ENCODE results near the gene ZP3. TPM values are rescaled to one million over a fixed set of nuclear protein-coding genes. Genes with fewer than 3 reads are reported as not detected.
"Not testable (repeated sequence)": the region's sequence is repeated elsewhere in the genome, so short reads cannot be mapped to it uniquely, and the experiment has no call there.

Gene ZP3
- total RNA-seq, 1 donor from 2014 or later, result 1.7 TPM

- ATAC-seq, result no peak
- intact Hi-C loops (cut with DNase I), result no loop called here
- DNase-seq (ENCODE audit: low spot score), result peak; percentile 28
These were observed 6.1 kb downstream of the ZP3 start for GRCh38 chr7:76430836-76431235.

DNA sequence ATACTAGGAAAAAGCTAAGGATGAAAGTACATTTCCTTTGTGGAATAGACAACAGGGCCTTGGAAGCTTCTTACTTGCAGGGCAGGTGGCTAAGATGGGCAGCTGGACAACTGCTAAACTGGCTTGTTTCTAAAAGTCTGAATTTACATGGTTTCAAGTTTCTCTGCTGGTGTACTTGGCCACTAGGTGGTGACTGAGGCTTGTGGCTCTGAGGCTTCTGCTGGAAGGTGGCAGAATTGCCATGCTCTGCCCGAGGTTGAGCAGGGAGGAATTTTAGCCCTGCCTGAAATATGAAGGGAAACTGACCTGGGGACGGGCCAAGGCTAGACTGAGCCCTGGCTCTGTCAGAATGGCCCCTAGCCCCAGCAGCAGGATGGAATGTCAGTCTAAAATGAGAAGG is 13.1 kb downstream of the ZP3 start:
- DNase-seq (ENCODE audit: low spot score); intact Hi-C loops (cut with DNase I): not testable (repeated sequence)
- peak; percentile 81 for ATAC-seq

- intact Hi-C loops (cut with DNase I); DNase-seq (ENCODE audit: low spot score): not testable (repeated sequence)
- peak; percentile 9 for ATAC-seq
These were observed 14.6 kb downstream of the ZP3 start for GRCh38 chr7:76439120-76439888.

- intact Hi-C loops (cut with DNase I); DNase-seq (ENCODE audit: low spot score): not testable (repeated sequence)
These were observed 15.7 kb downstream of the ZP3 start for GRCh38 chr7:76440404-76440803.

GRCh38 chr7:76441792-76442191 is 17.0 kb downstream of the ZP3 start:
- not testable (repeated sequence) for DNase-seq (ENCODE audit: low spot score)
- ATAC-seq, result peak; percentile 23

More at GRCh38 chr7:76440404-76440803, 15.7 kb downstream of the ZP3 start:
- not testable (repeated sequence) for ATAC-seq

DNA sequence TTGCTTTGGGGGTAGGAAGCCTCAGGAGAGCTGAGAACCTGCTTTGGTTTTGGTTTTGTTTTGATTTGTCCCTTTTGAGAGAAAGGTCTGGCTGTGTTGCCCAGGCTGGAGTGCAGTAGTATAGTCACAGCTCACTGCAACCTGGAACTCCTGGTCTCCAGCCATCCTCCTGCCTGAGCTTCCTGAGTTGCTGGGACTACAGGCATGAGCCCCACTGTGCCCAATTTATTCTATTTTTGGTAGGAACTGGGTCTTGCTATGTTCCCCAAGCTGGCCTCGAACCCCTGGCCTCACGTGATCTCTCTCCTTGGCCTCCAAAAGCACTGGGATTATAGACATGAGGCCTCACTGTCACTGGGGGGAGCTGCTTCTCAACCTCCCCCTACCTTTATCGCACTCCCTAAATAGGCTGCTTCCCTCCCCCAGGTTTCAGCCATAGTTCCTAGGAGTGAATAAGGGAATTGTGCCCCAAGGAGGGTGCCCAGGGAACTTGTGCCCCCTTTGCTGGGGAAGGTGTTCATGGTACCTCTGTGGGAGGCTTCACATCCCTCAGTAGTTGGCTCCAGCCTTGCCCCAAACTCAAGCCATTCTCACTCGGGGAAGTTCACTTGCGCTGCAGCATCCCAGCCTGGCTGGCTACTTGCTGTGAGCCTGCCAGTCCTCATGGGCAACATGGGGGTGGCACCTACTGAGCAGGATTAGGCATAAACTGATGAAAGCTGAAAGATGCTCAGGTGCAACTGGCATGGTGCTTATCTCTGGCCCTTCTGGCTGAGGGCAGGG is 18.1 kb downstream of the ZP3 start:
- DNase-seq (ENCODE audit: low spot score); ATAC-seq; intact Hi-C loops (cut with DNase I): not testable (repeated sequence)

More at GRCh38 chr7:76441792-76442191, 17.0 kb downstream of the ZP3 start:
- intact Hi-C loops (cut with DNase I), result not testable (repeated sequence)

- ATAC-seq; intact Hi-C loops (cut with DNase I): not testable (repeated sequence)
These were observed 19.1 kb downstream of the ZP3 start for GRCh38 chr7:76443846-76444245.

GRCh38 chr7:76445577-76446008 is 20.8 kb downstream of the ZP3 start:
- DNase-seq (ENCODE audit: low spot score); intact Hi-C loops (cut with DNase I): not testable (repeated sequence)
- peak; percentile 97 for ATAC-seq

More at GRCh38 chr7:76443846-76444245, 19.1 kb downstream of the ZP3 start:
- not testable (repeated sequence) for DNase-seq (ENCODE audit: low spot score)

DNA sequence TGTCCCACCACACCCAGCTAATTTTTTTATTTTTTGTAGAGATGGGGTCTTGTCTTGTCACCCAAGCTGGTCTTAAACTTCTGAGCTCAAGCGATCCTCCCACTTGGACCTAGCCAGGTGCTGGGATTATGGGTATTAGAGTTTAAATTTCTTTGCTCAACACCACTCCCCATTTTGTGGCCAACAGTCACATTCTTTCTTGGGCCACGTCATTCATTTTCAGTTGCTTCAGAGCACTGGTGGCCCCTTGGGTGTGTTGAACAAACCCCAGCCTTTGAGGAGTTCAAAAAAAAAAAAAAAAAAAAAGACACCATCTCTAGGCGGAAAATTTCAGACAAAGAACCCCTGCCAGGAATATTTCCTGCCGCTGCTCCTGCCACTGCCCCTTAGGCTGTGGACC is 32.3 kb downstream of the ZP3 start:
- peak; percentile 62 for ATAC-seq
- intact Hi-C loops (cut with DNase I); DNase-seq (ENCODE audit: low spot score): not testable (repeated sequence)

DNA sequence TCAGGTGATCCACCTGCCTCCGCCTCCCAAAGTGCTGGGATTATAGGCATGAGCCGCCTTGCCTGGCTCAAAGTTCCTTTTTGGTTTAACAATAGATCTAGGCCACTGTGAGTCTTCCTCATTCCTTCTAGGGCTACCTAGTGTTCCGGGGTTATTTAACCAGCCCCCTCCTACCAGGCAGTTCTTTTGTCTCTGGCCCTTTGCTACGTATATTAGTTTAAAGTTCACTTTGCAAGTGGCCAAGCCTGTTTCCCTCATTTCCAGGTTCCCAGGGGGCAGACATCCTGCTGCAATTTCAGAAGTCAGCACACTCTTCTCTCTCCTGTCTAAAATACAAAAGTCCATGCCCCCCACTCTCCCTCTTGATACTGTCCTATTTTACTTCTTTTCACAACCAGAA is 33.8 kb downstream of the ZP3 start:
- ATAC-seq; intact Hi-C loops (cut with DNase I); DNase-seq (ENCODE audit: low spot score): not testable (repeated sequence)

DNA sequence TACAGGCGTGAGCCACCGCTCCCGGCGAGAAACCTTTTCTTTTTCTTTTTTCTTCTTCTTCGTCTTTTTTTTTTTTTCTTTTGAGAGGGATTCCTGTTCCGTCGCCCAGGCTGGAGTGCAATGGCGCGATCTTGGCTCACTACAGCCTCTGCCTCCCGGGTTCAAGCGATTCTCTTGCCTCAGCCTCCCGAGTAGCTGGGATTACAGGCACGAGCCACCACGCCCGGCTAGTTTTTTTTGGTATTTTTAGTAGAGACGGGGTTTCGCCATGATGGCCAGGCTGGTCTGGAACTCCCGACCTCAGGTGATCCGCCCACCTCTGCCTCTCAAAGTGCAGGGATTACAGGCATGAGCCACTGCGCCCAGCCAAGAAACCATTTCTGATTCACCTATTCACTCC is 36.0 kb downstream of the ZP3 start:
- intact Hi-C loops (cut with DNase I); ATAC-seq; DNase-seq (ENCODE audit: low spot score): not testable (repeated sequence)

GRCh38 chr7:76461464-76462101 is 36.8 kb downstream of the ZP3 start, which contains the start of gene DTX2:
DTX2 (plus strand) TSS chr7:76461709; CDS start chr7:76480510, 18,801 bp downstream.
- ATAC-seq, result peak; percentile 95
- intact Hi-C loops (cut with DNase I); DNase-seq (ENCODE audit: low spot score): not testable (repeated sequence)

GRCh38 chr7:76462271-76462882 is 37.6 kb downstream of the ZP3 start:
- DNase-seq (ENCODE audit: low spot score); intact Hi-C loops (cut with DNase I): not testable (repeated sequence)
- peak; percentile 11 for ATAC-seq

DNA sequence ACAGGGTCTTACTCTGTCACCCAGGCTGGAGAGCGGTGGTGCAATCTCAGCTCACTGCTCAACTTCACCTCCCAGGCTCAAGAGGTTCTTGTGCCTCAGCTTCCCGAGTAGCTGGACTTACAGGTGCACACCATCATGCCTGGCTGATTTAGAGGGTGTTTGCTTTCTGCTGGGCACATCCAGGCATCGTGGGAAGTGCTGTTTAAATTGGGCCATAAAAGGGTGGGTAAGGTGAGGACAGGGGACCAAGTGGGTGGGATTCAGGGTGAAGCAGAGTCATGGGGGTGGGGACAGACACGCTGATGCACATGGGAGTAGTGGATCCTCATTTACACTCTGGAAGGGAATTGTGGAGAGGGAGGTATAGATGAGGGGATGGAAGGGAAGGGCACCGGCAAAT is 40.2 kb downstream of the ZP3 start:
- not testable (repeated sequence) for DNase-seq (ENCODE audit: low spot score)

GRCh38 chr7:76465950-76466349 is 41.2 kb downstream of the ZP3 start:
- intact Hi-C loops (cut with DNase I); DNase-seq (ENCODE audit: low spot score): not testable (repeated sequence)
- ATAC-seq, result peak; percentile 75

More for the DNA sequence above, 40.2 kb downstream of the ZP3 start:
- intact Hi-C loops (cut with DNase I); ATAC-seq: not testable (repeated sequence)

DNA sequence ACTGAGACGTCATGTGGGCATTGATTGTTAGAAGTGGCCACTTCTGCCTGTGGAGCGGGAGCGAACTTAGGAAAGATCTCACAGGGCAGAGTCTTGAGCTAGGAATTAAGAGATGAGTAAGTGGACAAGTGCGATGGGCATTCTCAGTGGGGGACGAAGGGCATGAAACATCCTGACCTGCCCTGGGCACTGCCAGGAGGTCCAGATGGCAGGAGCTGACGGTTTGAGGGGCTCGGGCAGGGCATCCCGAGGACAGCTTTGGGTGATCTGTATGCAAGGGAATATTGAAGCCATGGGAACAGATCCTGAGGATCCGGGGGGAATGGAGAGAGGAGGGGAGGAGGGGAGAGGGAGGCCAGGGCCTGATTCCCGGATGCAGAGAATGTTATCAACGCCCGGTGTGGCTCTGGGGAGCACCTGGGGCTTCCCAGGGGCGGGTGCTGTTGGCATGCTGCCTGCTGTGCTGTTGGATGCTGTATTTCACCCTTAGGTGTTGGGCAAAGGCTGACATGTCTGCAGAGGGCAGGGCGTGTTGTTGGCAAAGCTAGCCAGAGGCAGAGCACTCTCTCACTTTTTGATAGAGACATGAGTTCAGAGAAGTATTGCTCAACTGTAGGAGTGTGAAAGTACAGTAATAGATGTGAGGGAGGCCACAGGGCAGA is 43.1 kb downstream of the ZP3 start:
- intact Hi-C loops (cut with DNase I), result not testable (repeated sequence)
- DNase-seq (ENCODE audit: low spot score) (peak; percentile 64), ATAC-seq (peak; percentile 68)

- ATAC-seq; DNase-seq (ENCODE audit: low spot score); intact Hi-C loops (cut with DNase I): not testable (repeated sequence)
These were observed 46.9 kb downstream of the ZP3 start for GRCh38 chr7:76471556-76472221.
